Left cardiac atrium (tissue), 4 donors: ENCODE results near the gene DIS3L2. TPM values are rescaled to one million over a fixed set of nuclear protein-coding genes. Genes with fewer than 3 reads are reported as not detected.

Experiments used
- ATAC-seq, 2 donors: fragments of 200-7000 bp; cut with Tn5 transposase; one replicate each; pipeline ENCODE4 v1.9.1; 2020; ENCODE audit warnings: mild to moderate bottlenecking in 2 of 2, moderate library complexity in 2 of 2
- DNase-seq: peaks from one replicate; pipeline ENCODE4 v3.0.0-alpha.2; 2020
- intact Hi-C, 2 donors: fragments of 100-400 bp; cut with DNase I; formaldehyde crosslinking; loops; one replicate each; pipeline versions ENCODE4 v1.14.1 to v1.15.1; 2022 to 2023
- long read RNA-seq: library from polyadenylated mRNA; unstranded; transcript quantifications from one replicate; pipeline ENCODE4 v2.0.0, GENCODE V29; 2021
- total RNA-seq, 2 donors: library from RNA; stranded (reverse); fragmentation: NEBNext Ultra II Directional; extraction: Animal tissue kit (Norgen Biotek cat#: 25700); gene quantifications; one replicate each; pipeline ENCODE4 v1.2.1, GENCODE V29; 2021
- donor health status: DM: no; HTN: yes; CAD: no.
- donor health status: DM: no; HTN: yes; CAD: no; lungs with severe emphysema.
- donor health status: DM: yes; HTN: yes; CAD: no.
- donor health status: Dilated cardiomyopathy.

The DIS3L2 gene
- 10 to 100 TPM; 17.6 to 18.6 TPM for total RNA-seq
- long read RNA-seq, partial matches to known transcripts, result 4 of 8 reads
- long read RNA-seq, other reads (novel, unspliced or antisense), result 3 of 8 reads

GRCh38 chr2:231961349-231962166 lies at the start of gene DIS3L2:
DIS3L2 (plus strand) TSS chr2:231961713; CDS start chr2:232014928, 53,215 bp downstream.
- ATAC-seq (peak; percentile 99), DNase-seq (peak; percentile 89)
- intact Hi-C loops, result no loop called here

GRCh38 chr2:231914077-231914690 lies 47.3 kb upstream of the DIS3L2 start:
- DNase-seq (no peak), ATAC-seq (no peak)
- intact Hi-C loops, result no loop called here

GRCh38 chr2:231917280-231918066 lies 44.0 kb upstream of the DIS3L2 start:
- ATAC-seq, result peak; percentile 38 to 74
- intact Hi-C loops, result no loop called here
- DNase-seq, result peak; percentile 51

GRCh38 chr2:231918501-231919330 lies 42.8 kb upstream of the DIS3L2 start:
- DNase-seq (no peak), ATAC-seq (no peak)
- intact Hi-C loops, result no loop called here

GRCh38 chr2:231919341-231920035 lies 42.0 kb upstream of the DIS3L2 start:
- intact Hi-C loops, result no loop called here
- no peak for DNase-seq
- no peak for ATAC-seq

- ATAC-seq (no peak), DNase-seq (no peak)
- intact Hi-C loops, result no loop called here
Observed at GRCh38 chr2:231920366-231920765, 41.1 kb upstream of the DIS3L2 start.

- no peak for DNase-seq
Observed at GRCh38 chr2:231920795-231921194, 40.7 kb upstream of the DIS3L2 start.

GRCh38 chr2:231922311-231923009 lies 39.1 kb upstream of the DIS3L2 start:
- no peak for ATAC-seq
- DNase-seq, result no peak
- intact Hi-C loops, result no loop called here

More at GRCh38 chr2:231920795-231921194, 40.7 kb upstream of the DIS3L2 start:
- no peak for ATAC-seq
- intact Hi-C loops, result no loop called here

GRCh38 chr2:231923010-231923344 lies 38.5 kb upstream of the DIS3L2 start:
- DNase-seq, result no peak
- intact Hi-C loops, result no loop called here

GRCh38 chr2:231923951-231924888 lies 37.3 kb upstream of the DIS3L2 start:
- no peak for ATAC-seq
- no peak for DNase-seq
- intact Hi-C loops, result no loop called here

More at GRCh38 chr2:231923010-231923344, 38.5 kb upstream of the DIS3L2 start:
- ATAC-seq, result no peak

- ATAC-seq (peak in 1 of 2 donors; percentile 2), DNase-seq (no peak)
- intact Hi-C loops, result loop anchor here (1.0 to 5.0 kb wide), 4 partner anchors 216 to 402 kb away; no protein-coding TSS in a partner anchor
Observed at GRCh38 chr2:231924889-231925275, 36.6 kb upstream of the DIS3L2 start.

GRCh38 chr2:231925303-231926179 lies 36.0 kb upstream of the DIS3L2 start:
- ATAC-seq, result peak; percentile 92 to 95
- DNase-seq, result peak; percentile 88
- intact Hi-C loops, result loop anchor here (1.0 to 5.0 kb wide), 4 partner anchors 216 to 402 kb away; no protein-coding TSS in a partner anchor

GRCh38 chr2:231926180-231926741 lies 35.3 kb upstream of the DIS3L2 start, which contains the start of gene NPPC:
NPPC (minus strand) TSS chr2:231926396; CDS start chr2:231926249, 147 bp downstream.
- DNase-seq, result peak; percentile 66
- intact Hi-C loops, result loop anchor here (5.0 kb wide), 3 partner anchors 216 to 401 kb away; no protein-coding TSS in a partner anchor
- ATAC-seq, result peak; percentile 77 to 80

GRCh38 chr2:231926761-231927565 lies 34.5 kb upstream of the DIS3L2 start:
- DNase-seq (no peak), ATAC-seq (no peak)

More at GRCh38 chr2:231926761-231927565, 34.5 kb upstream of the DIS3L2 start:
- intact Hi-C loops, result loop anchor here (5.0 kb wide), 3 partner anchors 215 to 400 kb away; no protein-coding TSS in a partner anchor
